OCI-LY3 (cell line): ENCODE results near the gene HOXA11.

Source experiments
- CTCF ChIP-seq: fragments of 200-600, 300-600 bp; sonication (generic); IDR thresholded peaks from 2 replicates; pipeline ENCODE4 v1.5.1; 2014; ENCODE audit warnings: antibody characterized with exemption, low read length, low read depth
- EZH2phosphoT487 ChIP-seq: fragments of 200-600 bp; shearing (Covaris generic); IDR thresholded peaks from 2 replicates; pipeline ENCODE4 v1.6.1; 2018; ENCODE audit warnings: antibody characterized with exemption, mixed run types, low read depth

- TF ChIP-seq CTCF (no peak), EZH2phosphoT487 (no peak)
These were observed 25.0 kb upstream of the HOXA11 start for GRCh38 chr7:27209933-27210440.
